Right forelimb (tissue), 1 donor: ENCODE results near the gene NSF.
"Not testable (repeated sequence)": the region's sequence is repeated elsewhere in the genome, so short reads cannot be mapped to it uniquely, and the experiment has no call there.

Experiments
- DNase-seq: peaks from one replicate; pipeline ENCODE4 v3.0.0-alpha.2; 2018

The NSF gene

DNA sequence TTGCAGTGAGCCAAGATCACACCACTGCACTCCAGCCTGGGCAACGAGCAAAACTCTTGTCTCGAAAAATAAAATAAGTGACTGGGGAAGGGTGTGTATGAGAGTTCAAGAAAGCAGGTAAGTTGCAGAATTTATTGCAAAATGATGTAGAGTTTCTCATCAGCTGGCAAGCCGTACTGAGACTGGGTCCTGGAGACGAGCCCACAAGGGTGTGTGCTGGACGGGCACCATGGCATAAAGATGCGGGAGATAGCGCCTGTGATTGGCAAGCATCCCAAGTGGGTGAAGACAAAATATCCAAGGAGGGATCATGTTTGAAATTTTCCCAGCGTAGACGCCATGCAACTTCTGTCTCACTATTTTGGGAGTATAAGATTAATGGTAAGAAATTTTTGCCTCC, 168.7 kb downstream of the NSF start:
- DNase-seq = no peak

DNA sequence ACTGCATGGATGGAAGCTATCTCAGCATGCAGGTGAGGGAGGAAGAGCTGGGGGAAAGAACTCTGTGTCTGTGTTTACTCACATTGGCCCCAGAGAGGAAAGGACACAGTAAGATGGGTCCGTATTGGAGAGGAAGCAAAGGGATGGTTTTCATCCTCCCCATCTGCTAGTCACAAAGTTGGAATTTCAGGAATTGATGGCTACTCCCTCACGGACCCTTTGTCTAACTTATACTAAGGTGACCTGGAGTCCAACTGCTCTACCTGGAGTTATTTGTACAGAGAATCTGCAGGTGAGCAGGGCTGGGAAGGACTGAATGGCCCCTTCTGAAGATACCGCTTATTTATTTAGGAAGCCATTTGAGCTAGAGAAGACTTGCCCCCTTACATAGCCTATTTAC, 172.9 kb downstream of the NSF start:
- no peak for DNase-seq

DNA sequence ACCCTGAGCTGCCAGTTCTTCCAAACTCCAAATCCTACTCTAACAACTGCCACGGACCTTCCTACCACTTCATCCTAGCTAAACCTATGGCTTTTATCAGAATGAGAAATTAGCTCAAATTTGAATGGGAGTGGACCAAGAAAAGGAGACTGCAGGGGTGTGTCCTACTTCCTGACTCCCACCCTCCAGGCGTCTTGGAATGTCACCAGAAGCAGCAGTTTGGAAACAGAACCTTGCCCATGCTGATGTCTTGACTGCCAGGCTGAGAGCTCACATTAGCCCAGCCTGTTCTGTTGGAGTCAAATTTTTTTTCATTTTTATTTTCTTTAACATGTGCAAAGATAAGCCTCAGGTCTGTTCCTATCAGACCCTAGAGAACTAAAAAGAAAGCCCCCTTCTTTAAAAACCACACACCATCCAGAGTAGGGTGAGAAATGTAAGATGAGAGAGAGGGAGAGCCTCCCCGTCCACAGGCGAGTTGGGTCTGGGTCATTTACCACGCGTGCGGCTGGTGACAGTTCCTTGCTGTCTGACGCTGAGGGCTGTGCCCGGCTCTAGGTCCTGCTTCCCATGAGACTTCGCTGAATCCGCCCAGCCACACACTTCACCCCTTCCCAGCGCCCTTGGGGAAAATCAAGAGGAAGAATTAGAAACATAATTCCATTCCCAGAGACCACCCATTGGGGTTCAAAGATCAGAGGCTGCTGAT, 173.7 kb downstream of the NSF start:
- DNase-seq = no peak

DNA sequence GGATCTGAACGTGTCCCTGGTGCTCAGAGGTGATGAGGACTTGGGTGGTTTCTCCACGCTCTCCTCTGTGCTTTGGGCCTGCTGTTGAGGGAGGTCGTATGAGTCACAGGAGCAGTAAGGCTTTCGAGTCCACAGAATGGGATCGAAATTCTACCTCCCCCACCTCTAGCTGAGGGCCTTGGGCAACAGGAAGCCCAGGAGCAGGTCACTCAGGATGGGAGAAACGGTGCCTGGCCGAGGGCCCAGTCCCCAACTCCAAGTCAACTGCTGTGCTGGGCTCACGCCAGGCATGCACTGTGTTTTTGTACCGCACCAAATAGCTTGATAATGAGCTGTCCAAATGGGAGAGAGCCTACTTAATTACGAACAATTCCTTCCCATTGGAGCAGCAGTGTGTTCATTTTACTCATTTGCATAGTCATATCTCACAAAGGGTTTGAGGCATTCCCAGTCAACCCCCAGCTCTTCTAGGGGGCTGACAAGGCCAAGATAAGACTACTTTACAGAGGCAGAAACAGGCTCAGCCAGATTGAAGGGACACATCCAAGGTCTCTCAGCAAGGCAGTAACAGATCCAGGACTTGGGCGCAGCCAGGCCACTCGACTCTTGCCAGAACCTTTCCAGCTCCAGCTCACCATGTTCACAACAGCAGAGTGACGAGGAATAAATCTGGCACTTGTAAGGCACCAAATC, 174.4 kb downstream of the NSF start:
- no peak for DNase-seq

DNA sequence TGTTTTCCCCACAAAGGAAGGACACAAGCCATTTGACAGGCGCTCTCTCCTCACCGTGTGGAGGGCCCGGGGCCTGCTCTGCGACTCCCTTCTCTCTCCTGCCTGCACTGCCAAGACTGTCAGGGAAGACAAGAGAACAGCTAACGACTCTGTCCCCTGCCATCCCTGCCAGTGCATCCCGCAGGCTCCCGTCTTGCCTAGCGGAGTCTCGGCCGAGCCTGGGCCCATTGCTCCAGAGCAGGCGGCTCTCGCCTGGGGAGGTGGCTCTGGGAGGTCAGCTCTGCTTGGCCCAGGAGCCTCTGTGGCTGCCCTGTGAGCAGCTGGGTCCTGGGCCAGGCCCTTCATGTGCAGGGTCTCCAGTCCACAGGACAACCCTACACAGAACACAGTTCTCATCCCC, 175.0 kb downstream of the NSF start:
- no peak for DNase-seq

DNA sequence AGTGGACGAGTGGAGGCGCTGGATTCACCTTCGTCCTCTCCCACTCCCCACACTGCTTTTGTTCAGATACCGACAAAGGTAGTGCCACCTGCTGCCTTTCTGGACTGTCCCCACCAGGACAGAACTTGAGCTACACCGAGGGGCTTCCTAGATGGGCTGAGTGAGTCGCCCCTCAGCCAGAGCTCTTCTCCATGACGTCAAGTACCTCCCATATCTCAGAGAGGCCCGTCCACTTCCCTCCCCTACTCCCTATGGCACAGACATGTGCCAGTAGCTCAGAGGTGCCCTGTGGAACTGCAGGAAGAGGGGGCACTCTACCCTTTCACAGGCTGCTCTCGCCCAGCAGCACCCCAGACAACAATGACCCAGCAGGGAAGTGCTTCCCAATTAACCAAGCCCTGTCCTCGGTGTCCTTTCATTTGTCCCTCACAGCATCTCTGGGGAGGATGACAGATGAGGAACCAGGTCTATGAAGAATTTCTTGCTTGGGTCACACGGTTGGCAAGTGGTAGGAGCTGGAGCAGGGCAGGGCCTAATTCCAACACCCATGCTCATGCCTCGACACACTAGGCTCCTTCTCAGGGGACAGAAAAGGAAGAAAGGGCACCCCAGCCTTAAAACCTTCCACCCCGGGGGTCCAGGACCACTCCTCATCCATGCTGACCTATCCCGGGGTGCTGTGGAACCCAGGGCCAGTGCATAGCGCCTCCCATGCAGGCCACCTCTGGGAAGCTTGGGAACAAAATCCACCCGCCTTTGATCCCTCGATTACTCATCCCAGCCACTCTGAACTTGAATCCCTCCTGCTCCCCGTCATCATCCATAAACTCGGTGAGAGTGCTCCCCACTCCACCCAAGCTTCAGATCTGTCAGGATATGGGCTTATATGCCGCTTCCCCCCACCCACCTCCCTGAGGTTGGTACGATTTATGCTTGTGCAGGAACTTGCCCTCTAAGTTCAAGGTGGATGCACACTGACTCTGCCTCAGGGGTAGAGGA, 176.3 kb downstream of the NSF start:
- no peak for DNase-seq

DNA sequence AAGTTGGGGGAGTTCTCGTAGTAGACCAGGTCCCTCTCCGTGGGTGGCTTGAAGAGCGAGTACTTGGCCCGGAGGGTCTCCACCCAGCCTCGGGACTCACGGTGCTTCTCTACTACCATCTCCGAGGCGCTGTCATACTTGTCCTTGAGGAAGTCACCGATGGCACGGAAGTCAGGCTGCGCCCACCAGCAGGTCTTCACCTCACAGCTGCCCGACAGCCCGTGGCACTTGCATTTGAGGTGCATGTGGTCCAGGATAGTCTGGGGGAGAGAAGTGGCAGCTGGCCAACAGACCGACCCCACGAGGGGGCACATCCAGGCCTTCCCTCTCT, 178.0 kb downstream of the NSF start:
- DNase-seq = no peak

DNA sequence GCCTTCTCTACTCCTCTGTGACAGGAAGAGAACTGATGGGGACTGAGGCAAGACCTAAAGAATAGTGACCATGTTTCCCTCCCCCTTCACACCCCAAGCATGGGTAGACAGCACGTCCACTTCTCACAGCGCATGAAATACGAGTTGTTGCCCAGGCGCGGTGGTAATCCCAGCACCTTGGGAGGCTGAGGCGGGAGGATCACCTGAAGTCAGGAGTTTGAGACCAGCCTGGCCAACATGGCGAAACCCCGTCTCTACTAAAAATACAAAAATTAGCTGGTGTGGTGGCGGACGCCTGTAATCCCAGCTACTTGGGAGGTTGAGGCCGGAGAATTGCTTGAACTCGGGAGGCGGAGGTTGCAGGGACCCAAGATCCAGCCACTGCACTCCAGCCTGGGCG, 178.4 kb downstream of the NSF start:
- not testable (repeated sequence) for DNase-seq

DNA sequence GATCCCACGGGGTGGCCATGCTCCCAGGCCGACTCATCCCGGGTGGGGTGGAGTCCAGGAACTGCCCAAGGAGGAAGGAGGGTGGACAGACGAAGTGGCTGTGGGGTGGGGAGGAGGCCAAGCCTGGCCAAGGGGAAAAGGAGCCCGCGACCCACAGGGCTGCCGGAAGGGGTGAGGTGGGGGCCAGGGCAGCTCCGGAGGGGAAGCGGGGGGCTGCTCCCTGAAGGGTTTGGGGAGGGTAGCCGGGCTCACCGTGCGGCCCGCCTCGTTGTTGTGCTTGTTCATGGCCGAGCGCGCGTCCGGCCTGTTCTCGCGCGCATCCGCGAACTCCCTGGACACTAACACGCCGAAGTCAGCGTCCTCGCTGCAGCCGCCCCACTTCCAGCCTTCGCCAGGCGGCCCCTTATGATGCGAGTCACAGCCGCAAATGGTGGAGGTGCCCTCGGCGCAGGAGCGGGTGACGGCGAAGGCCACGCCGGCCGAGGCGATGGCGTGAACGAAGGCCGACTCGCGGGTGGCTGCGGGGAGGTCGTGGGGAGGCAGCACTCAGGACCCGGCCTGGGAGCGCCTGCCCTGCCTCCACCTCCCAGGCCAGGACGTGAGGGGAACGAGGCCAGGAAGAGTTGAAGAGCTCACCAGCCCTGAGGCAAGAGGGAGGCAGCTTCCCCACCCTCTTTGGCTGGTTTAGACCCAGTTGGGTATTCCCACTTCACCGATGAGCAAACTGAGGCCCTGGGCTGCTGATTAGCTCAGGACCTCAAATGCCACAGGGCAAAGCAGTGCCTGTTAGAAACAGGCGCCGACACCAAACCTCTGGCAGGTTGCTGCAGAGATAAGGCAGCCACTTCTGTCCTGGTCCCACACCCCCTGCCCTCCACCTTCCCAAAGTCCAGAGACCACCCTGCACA, 179.3 kb downstream of the NSF start:
- no peak for DNase-seq

DNA sequence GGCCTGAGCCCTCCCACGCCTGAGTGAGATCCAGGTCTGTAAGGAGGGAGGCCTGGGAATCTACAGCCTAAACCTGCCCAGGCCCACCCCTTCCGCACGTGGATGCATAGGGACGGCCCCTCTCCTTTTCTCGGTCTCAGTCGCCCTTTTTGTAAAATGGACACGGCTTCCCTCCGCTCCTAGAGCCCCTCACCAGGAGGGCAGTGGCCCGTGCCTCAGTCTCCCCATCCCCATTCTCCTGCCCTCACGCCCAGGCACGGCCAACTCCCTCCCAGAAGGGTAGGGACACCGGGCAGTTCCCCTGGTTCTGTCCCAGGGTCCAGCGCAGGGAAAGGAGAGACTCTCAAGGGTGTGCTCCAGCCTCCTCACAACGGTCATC, 180.0 kb downstream of the NSF start:
- no peak for DNase-seq

DNA sequence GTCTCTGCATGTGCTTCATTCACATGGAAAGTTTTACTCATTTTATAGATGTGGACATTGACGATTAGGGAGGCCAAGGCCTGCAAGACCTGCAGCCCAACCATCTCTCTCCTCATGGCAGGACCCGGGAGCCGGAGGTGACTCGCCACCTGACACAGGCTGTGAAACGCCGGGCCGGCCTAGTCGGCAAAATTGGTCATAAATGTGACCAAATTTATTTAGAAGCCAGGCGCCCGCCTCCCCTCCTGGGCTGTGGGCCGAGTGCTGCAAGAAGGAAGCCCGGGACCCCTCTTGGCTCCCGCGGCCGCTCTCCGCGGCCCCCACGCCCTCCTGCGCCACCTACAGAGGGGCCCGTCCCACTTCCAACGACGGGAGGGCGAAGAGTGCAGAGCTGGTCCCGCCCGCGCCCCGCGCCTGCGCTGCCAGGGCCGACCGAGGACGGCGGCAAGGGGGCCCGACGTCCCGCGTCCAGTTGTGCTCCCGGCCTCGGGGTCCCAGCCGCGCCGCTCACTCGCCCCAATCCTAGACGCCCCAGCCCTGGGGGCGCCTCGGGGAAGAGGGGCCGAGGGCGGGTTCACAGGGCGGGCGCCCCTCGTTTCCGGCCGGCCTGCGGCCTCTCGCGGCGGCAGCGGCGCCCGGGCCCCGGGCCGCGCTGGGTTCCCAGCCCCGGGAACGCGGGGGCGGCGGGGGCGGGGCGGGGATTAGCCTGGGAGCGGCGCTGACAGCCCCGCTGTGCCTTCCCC, 180.5 kb downstream of the NSF start:
- DNase-seq = peak; percentile 76

DNA sequence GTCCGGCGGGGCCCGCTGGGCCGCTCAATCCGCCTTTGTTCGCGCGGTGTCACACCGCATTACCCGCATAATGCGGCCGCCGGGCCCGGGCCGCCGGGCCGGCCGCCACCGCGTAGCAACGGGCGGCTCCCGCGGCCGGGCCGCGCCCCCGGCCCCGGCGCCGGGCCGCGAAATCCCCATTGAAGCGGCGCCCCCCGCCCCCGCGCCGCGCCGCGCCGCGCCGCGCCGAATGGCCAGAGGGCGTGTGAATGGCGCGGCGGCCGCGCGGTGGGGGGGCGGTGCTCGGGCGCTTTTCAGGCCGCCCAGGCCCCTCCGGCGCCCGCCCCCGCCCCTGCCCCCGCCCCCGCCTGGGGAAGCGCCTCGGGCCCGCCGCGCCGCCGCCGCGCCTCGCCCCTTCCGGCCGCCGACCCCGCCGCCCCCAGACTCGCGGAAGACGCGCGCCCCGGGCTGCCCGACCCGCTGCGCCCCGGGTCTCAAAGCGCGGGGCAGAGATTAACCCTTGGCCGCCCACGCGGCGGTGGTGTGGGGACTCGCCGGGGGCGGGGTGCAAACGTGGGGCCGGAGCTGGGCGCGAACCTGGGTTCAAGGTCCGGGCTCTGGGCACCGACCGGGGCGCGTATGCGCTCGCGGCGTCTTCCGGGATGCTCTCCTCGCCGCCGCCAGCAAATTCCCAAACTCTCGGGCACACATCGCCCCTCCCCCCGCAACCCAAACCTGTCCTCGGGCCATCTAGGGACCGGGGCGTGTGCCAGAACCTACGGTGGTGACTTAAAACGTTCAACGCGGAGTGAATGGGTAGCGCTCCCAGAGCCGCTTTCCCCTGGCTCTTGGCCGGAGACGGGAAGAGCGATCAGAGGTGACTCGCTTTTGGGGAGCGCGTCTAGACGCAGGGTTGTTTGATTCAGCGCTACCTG, 181.3 kb downstream of the NSF start:
- peak; percentile 69 for DNase-seq

DNA sequence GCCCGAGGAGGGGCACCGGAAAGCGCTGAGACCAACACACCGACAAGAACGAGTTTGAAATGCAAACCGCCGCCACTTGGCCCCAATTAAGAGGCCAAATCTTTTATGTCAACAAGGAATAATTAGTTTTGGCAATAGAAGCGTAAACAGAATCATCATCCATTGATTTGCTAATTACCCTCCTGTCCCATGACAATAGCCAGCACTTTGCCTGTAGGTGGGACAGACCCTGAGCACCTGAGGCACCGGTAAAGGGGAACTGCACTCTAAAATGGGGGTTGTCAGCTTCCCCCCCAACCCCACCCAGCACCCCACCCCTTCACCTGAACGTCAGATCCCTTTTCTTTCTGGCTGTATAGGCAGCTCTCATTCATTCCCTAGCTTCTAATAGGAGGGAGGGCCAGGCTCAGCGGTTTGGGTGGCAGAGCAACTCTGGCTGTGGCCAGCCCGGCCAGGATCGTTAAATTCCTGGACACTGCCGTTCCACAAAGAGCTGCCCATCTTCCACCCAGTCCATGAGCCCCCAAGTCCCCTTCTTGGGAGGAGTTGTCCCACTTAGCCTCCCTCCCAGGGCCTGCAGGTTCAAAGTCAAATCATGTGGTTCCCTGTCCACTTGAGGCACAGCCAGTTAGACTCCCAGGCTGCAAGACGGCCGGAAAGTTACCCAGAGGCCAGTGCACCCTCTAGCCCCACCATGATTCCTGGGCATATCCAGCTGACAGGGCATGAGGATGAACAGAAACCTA, 182.2 kb downstream of the NSF start:
- no peak for DNase-seq

DNA sequence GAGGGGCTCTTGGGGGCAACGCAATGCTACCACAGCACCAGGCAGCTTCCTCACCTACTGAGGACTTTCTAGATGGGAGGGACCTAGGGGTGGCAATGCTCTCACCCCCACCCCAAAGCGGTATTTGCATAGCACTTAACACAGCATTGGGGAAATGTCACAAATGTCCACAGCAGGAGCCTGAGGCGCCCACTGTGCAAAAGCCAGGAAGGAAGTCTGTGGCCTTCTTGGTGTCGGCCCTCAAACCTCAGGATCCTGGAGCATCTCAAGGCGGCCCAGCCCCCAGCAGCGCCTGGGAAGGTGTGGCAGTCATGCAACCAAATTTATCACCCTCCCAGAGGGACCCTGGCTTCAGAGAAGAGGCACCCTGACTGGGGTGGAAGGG, 182.7 kb downstream of the NSF start:
- DNase-seq = no peak

DNA sequence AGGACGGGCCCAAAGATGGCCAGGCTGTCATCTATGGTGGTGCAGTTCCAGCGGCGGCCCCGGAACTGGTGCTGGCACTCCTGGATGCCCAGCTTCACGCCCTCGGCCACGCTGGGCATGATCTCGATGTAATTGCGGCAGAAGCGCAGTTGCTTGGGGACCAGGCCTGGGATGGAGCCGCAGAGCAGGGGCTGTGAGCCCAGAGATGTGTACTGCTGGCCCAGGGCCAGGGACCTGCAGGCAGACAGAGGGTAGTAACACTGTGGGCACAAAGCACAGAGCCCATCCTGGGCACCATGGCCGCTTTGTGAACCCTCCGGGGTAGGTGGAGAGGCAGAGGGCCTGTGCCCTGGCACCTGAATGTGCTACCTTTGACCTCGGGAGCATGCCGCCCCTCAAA, 183.2 kb downstream of the NSF start:
- DNase-seq = no peak

DNA sequence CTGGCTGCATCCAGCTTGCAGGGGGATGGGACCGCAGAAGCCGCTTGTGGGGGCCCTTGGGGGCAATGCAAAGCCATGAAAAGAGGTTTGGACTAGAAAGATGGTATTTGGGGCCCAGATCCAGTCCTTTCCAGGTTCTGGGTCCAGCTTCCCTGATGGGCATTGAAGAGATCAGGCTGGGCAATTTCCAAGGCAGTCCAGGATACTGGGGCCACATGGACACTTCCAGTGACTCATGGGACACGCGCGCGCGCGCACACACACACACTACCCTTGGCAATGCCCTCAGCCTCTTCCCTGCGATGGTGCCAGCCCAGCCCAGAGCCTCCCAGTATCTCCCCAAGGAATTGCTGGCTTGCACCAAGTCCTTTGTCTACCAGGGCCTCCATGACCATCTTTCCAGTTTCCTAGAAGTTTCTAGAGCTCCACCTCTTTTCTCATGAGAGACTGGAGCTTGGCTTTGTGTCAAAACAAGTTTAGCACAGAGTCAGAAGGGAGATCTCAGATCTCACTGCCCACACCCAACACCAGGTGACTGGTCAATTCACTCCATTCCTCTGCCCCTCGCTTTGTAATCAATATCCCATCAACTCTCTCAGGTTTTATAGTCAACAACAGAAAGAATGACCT, 183.8 kb downstream of the NSF start:
- no peak for DNase-seq

DNA sequence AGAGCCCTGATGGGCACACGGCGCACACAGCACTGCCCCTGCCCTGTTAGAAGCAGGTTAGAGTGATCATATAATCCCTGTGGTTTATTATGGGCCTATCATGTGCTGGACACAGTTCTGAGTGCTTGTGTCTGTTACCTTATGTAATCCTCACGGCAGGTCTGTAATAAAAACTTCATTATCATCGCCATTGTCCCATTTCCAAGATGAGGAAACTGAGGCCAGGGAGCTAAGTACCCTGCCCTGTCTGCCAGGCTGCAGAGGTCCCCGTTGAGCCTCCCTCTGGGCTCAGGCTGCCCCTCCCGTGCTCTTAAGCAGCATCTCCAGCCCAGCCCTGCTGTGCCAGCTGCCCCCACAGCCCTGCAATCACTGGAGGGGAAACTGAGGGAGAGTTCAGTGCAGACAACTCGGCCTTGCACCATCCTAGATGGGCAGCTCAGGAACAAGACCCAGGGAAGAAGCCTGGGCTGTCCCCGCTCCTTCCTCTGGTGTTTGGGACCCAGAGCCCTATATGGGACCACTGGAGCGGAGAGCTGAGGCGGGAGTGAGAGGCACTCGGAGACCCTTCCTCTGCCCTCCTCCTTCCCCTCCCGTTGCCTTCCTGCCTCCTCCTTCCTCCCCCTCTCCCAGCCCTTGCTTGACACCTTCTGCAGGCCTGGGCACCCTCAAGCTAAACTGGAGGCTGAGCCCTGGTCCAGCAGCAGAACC, 186.0 kb downstream of the NSF start:
- no peak for DNase-seq

DNA sequence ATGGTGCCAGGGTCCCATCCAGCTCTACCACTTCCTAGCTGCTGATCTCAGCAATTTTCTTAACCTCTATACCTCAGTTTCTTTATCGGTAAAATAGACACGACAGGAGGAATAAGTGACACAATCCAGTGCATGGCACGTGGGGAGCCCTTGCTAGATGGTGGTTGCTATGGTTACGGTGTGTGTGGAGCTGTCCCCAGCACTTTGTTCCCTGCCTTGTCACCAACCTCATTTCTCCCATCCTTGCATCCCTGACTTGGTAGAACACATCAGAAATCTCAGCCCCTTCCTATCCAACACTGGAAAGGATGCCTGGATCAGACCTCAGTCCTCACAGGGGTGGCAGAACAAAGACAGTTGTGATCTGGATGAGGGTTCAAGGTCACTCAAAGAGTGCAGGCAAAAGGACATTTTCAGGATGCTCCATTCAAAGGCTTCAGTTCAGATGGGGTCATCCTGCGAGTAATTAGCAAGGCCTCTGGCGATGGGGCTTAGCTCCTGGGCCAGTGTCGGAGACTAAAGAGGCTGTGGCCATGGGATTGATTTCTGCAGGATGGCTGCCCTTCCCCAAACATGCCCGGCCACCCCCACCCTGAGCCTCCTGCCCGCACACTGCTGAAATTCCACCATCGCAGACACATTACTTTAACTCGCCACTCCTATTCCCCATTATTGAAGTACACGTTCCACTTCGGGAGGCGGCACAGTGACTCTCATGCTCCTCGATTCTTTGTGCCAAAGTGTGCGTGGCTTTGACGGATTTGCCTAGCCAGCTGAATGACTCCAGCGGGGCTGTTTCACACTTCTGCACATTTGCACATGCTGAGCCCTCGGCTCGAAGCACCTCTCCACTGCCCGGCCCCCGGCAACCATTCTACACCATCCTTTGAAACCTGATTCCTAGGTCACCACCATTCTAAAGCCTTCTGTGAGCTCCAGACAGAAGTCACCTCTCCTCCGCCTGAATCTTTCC, 187.8 kb downstream of the NSF start:
- DNase-seq = no peak
